GM12874 (cell line): ENCODE measurements around the gene WSCD1.

ENCODE experiments used
- CTCF ChIP-seq: IDR thresholded peaks from 2 replicates; pipeline ENCODE4 v1.5.1; 2011; ENCODE audit warnings: low read depth, mild to moderate bottlenecking, control low read depth, low read length, moderate library complexity; ENCODE audit not compliant: insufficient read depth

WSCD1 gene

GRCh38 chr17:6140728-6141330, 70.7 kb downstream of the WSCD1 start:
- no peak for TF ChIP-seq CTCF

GRCh38 chr17:6142701-6143100, 72.5 kb downstream of the WSCD1 start:
- TF ChIP-seq CTCF = no peak

- TF ChIP-seq CTCF = no peak
These were observed 75.8 kb downstream of the WSCD1 start for GRCh38 chr17:6145946-6146345.

- TF ChIP-seq CTCF = no peak
These were observed 76.9 kb downstream of the WSCD1 start for GRCh38 chr17:6147042-6147441.

GRCh38 chr17:6153375-6153774, 83.2 kb downstream of the WSCD1 start:
- no peak for TF ChIP-seq CTCF

GRCh38 chr17:6157716-6158115, 87.5 kb downstream of the WSCD1 start:
- TF ChIP-seq CTCF = no peak

GRCh38 chr17:6159541-6160231, 89.5 kb downstream of the WSCD1 start:
- TF ChIP-seq CTCF = no peak
